GM21717 (cell line): ENCODE results near the gene EFNA3.

Source experiments
- ATAC-seq: cut with Tn5 transposase; IDR thresholded peaks from one replicate; pipeline ENCODE4 v1.9.1; 2021; ENCODE audit warnings: mild to moderate bottlenecking, moderate library complexity; ENCODE audit not compliant: unreplicated experiment

EFNA3 gene

DNA sequence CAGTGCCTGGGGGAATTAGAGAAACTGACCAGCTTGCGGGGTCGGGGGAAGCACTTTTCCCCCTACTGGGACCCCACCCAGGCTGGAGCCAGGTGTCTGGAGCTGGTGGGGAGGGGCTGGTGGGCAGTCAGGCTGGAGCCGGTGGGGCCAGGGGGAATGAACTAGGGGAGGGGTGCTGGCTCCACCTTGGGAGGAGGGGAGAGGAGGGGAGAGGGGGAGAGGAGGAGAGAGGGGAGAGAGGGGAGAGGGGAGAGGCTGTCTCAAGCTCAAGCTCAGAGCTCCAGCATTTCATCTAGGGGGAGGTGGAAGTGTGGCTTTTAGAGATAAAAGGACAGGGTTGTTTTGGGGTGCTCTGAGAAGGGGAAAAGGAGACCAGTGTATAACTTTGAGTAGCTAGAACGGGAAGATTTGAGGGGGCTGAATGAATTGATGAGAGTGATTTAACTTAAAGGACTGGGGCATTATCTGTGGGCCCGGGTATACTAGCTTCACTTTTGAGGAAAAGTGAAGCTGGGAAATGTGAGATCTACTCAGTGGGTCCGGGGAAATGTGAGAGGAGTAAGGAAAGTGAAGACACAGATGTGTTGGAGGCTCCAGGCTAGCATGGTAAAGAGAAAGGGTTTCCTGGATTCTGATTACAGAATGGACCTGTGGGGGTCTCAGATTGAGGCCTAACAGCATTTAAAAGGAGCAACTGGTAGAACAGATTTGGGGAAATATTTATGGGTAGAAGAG, 51.8 kb downstream of the EFNA3 start:
- no peak for ATAC-seq

DNA sequence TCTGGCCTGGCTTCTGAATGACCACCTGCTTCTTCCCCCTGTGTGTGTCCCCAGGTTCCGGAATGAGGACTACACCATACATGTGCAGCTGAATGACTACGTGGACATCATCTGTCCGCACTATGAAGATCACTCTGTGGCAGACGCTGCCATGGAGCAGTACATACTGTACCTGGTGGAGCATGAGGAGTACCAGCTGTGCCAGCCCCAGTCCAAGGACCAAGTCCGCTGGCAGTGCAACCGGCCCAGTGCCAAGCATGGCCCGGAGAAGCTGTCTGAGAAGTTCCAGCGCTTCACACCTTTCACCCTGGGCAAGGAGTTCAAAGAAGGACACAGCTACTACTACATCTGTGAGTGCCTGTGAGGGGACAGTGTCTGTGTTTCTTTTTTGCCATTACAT, 52.6 kb downstream of the EFNA3 start:
- no peak for ATAC-seq

DNA sequence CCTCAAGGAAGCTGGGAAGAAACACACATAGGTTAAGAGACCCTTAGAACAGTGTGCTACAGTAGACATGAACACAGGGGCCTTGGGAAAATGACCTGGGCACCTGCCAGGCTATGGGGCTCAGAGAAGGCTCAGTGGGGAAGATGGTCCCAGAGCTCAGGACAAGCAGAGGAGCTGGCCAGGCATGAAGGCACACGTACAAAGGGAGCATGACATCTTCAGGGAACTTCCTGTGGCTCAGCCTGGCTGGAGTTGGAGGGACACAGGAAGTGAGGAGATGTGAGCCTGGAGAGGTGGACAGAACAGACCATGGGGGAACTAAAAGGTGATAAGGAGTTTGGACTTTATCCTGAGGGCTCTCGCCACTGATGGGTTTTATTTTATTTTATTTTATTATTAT, 53.2 kb downstream of the EFNA3 start:
- no peak for ATAC-seq

DNA sequence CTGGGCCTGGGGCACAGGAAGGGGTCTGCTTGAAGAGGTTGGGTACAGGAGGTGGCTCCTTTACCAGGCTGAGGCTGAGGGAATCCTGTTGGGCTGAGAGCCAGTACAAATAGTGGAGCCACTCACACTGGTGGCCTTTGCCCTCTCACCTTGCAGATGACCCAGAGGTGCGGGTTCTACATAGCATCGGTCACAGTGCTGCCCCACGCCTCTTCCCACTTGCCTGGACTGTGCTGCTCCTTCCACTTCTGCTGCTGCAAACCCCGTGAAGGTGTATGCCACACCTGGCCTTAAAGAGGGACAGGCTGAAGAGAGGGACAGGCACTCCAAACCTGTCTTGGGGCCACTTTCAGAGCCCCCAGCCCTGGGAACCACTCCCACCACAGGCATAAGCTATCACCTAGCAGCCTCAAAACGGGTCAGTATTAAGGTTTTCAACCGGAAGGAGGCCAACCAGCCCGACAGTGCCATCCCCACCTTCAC, 55.2 kb downstream of the EFNA3 start:
- ATAC-seq = no peak

DNA sequence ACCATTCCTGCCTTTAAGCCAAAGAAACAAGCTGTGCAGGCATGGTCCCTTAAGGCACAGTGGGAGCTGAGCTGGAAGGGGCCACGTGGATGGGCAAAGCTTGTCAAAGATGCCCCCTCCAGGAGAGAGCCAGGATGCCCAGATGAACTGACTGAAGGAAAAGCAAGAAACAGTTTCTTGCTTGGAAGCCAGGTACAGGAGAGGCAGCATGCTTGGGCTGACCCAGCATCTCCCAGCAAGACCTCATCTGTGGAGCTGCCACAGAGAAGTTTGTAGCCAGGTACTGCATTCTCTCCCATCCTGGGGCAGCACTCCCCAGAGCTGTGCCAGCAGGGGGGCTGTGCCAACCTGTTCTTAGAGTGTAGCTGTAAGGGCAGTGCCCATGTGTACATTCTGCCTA, 55.7 kb downstream of the EFNA3 start:
- no peak for ATAC-seq

DNA sequence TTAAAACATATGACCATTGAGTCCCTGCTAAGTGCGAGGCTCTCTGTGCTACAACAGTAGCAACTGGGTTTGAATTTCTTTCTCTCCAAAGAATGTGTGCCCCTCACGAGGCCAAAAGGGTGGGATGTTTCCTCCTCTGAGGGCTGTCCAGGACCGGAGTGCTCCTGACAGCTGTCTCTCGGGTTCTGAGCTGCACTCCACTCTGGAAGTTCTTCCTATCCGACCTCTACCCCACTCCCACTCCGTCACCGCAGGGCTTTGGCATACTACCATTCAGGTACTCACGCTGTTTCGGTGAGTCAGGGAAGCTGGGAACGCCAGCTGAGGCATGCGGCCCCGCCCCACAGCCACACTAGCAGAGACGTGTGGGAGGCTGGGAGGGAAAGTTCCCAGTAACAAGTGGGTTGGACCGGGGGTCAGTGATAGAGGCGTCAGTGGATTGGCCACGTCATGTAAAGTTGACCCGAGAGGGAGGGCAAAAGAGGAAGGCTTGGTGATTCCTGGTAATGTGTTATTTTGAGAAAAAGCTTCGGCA, 56.3 kb downstream of the EFNA3 start:
- ATAC-seq = peak; percentile 27

DNA sequence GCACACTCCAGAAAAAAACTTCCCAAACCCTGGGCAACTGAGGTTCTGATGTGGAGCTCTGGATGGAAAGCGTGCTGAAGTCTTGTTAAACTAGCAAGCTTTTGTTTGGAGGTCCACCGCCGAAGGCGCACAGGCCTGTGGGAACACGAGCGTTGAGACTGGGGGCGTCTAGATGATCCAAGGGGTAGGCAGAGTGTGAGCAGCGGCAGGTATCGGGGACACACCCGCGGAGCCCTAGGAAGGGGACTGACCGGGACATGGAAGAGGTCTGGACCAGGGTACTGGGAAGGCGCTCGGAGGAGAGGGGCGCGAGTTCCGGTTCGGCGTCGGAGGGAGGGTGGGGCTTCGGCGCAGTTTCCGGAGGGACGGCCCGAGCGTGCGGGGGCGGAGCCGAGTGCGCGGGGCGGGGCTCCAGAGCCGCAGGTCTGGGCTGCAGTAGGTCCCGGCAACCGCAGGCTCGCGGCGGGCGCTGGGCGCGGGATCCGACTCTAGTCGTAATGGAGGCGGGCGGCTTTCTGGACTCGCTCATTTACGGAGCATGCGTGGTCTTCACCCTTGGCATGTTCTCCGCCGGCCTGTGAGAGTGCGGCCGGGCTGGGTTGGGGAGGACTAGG, 56.9 kb downstream of the EFNA3 start, which contains the start of gene SLC50A1:
TSS of gene SLC50A1 (plus strand) at position 438 of the 614 bp plus-strand sequence. CDS start at position 498, 60 bp downstream.
- peak; percentile 69 for ATAC-seq

DNA sequence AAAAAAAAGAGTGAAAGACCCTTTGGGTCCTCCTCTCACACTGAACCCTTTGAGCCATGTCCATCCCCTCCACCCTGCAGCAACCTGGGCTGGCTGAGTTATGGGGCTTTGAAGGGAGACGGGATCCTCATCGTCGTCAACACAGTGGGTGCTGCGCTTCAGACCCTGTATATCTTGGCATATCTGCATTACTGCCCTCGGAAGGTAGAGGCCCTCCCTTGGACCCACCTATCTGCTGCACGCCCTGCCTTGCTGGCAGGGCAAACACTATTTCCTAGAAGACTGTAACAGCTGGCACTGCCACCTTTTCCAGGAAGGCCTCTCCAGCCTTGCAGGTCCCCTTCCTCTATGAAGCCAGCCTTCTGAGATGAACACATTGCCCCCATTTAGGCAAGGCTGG, 58.1 kb downstream of the EFNA3 start:
- no peak for ATAC-seq
